Tibial artery (tissue), 4 donors: ENCODE results near the gene ZNF737.
"Not testable (repeated sequence)": the region's sequence is repeated elsewhere in the genome, so short reads cannot be mapped to it uniquely, and the experiment has no call there.

Source experiments
- DNase-seq, 2 donors: peaks; one replicate each; pipeline ENCODE4 v3.0.0-alpha.2; 2019
- H3K27ac ChIP-seq, 2 donors: fragments of 200-600 bp; sonication (generic) in 1 of 2; 1 replicate in 1 of 2; 2 replicates in 1 of 2; pipeline ENCODE4 v1.5.1; 2018 to 2019; ENCODE audit warnings: mild to moderate bottlenecking in 1 of 2
- H3K27me3 ChIP-seq, 2 donors: fragments of 200-600 bp; sonication (generic) in 1 of 2; one replicate each; pipeline versions ENCODE4 v1.5.1 to v1.6.0; 2016 to 2019
- H3K36me3 ChIP-seq, 3 donors: fragments of 200-600 bp; sonication (generic) in 2 of 3; one replicate each; pipeline ENCODE4 v1.5.1; 2016 to 2019; ENCODE audit warnings: mild to moderate bottlenecking in 2 of 3
- H3K4me1 ChIP-seq, 4 donors: fragments of 200-600 bp; sonication (generic) in 2 of 4; 1 replicate in 3 of 4; 2 replicates in 1 of 4; pipeline ENCODE4 v1.5.1; 2016 to 2019
- H3K4me3 ChIP-seq, 2 donors: fragments of 200-600 bp; sonication (generic) in 1 of 2; 1 replicate in 1 of 2; 2 replicates in 1 of 2; pipeline ENCODE4 v1.5.1; 2018 to 2019; ENCODE audit warnings: mild to moderate bottlenecking in 2 of 2
- H3K9me3 ChIP-seq, 3 donors: fragments of 200-600 bp; sonication (generic) in 1 of 3; one replicate each; pipeline ENCODE4 v1.5.1; 2016 to 2019
- CTCF ChIP-seq, 2 experiments: fragments of 200-600 bp in 1 of 2; fragments of 450-650 bp in 1 of 2; IDR thresholded peaks; one replicate each; pipeline ENCODE4 v1.5.1; 2017 to 2019; ENCODE audit warnings: antibody characterized with exemption in 2 of 2, mild to moderate bottlenecking in 1 of 2, moderate library complexity in 1 of 2
- intact Hi-C: fragments of 100-400 bp; cut with DNase I; formaldehyde crosslinking; loops from one replicate; pipeline ENCODE4 v1.15.0; 2023; ENCODE audit warnings: low total_unique reads

Gene ZNF737

DNA sequence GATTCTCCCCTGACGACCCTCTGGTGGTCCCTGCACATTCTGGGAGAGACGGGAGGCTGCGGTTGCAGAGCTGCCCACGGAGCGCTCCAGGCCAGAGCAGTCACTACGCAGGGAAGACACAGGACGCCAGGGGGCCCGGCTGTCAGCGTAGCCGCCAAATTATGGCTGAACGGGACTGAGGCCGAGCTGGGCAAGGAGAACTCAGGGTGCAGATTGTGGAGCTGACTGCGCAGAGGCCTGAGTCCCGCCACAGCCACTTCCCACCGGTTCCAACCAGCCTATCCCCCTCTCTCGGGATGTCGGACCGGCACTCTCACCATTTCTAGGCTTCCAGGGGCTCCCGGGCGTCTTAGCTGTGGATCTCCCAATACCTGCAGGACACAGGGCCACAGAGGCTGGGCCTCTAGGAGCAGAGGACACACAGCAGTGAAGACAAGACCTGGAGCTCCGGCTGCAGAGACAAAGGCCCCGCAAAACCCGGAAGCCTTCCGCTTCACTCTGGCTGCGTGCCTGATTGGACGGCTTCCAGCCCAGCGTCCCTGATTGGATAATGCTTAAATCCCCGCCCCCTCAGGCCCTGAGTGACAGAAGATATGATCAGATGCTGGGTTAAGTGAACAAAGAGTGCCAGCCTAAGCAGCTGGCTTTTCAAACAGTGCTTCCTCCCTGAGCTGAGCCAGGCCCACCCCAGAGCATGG lies at the start of gene ZNF737:
Gene ZNF737, minus strand, starts transcription at position 461 of the 698 bp plus-strand sequence. Its CDS starts 141 bp downstream, at position 320.
- H3K27ac ChIP-seq, result peak within 1 kb of the TSS; percentile 88 to 91
- TF ChIP-seq CTCF (IDR thresholded peaks at IDR 0.05), result peak; percentile 36 to 37
- no peaks in the 10 kb centered on the region for H3K27me3 ChIP-seq
- H3K4me3 ChIP-seq, result peak within 1 kb of the TSS; percentile 70 to 80
- peak; percentile 96 to 98 for DNase-seq
- peaks cover 11 to 18% (median 17%) of the 10 kb centered on the region in 3 donors for H3K36me3 ChIP-seq
- peaks cover 0 to 10% (median 4%) of the 10 kb centered on the region in 3 donors for H3K9me3 ChIP-seq
- peaks cover 0 to 14% (median 5%) of the 10 kb centered on the region in 4 donors for H3K4me1 ChIP-seq
- intact Hi-C loops, result loop anchor here (10.0 kb wide), 1 partner anchor 89 kb away; no protein-coding TSS in a partner anchor

DNA sequence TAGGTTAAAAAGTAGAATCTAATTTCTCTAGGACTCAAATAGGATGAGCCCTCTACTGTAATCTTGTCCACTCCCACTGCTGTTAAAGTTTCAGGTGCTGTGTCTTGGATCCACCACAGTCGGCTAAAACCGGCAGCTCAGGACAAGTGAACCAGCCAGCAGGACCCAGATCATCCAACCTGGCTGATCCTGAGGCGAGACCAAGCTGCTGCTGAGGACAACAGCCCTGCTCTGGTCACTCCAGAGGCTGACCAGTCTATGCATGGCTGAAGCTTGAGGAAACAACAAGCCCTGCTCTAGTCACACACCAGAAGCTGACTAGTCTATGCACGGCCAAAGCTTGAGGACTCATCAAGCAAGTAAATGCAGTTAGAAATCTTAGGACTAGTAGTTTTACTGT lies 49.4 kb upstream of the ZNF737 start:
- intact Hi-C loops, result not testable (repeated sequence)

DNA sequence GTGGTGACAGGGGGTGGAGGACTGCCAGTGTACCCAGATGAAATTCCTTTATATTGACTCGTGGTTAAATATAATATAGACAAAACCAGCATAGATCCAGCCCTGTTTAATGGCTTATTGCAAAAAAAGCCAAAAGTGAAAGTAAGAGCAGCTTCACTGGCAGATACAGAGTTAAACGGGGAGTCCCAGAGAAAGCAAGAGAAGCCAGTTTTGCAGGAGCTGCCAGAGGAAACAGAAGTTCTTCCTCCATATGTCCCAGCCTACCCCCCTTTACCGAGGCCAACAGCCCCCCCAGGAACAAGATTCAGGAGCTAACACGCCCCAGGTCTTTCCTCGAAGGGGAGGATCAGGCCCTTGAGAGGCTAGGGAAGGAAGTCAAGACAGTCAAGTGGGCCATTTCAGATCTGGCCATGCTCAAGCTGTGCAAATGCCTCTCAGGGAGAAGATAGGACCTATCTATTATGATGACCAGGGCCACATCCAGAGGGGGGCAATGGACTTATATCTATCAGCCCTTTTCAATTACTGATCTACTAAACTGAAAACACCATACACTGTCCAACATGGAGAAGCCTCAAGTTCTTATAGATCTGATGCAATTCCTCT lies 47.2 kb upstream of the ZNF737 start:
- peak overlapping the region in 1 of 2 donors; percentile 25 for H3K27ac ChIP-seq
- peaks cover 0 to 7% (median 0%) of the 10 kb centered on the region in 4 donors for H3K4me1 ChIP-seq
- no peak for DNase-seq
- H3K4me3 ChIP-seq, result peak overlapping the region; percentile 26 to 38
- no peaks in the 10 kb centered on the region for H3K36me3 ChIP-seq
- peaks cover 3 to 21% (median 5%) of the 10 kb centered on the region in 3 donors for H3K9me3 ChIP-seq
- TF ChIP-seq CTCF (IDR thresholded peaks at IDR 0.05), result no peak
- intact Hi-C loops, result no loop called here
- no peaks in the 10 kb centered on the region for H3K27me3 ChIP-seq

More for the DNA sequence above, 49.4 kb upstream of the ZNF737 start:
- not testable (repeated sequence) for DNase-seq, H3K4me3 ChIP-seq, H3K4me1 ChIP-seq, H3K36me3 ChIP-seq, H3K27ac ChIP-seq, H3K27me3 ChIP-seq
- H3K9me3 ChIP-seq, result peaks cover 5 to 31% (median 6%) of the 10 kb centered on the region in 3 donors

GRCh38 chr19:20611866-20612265 lies 46.3 kb upstream of the ZNF737 start:
- DNase-seq, result no peak
- Histone ChIP-seq H3K4me1 (peaks cover 0 to 7% (median 0%) of the 10 kb centered on the region in 4 donors), H3K27ac (peak overlapping the region in 1 of 2 donors; percentile 34), H3K9me3 (peaks cover 3 to 12% (median 5%) of the 10 kb centered on the region in 3 donors), H3K36me3 (no peaks in the 10 kb centered on the region), H3K4me3 (peak overlapping the region in 1 of 2 donors; percentile 38), H3K27me3 (no peaks in the 10 kb centered on the region)
- intact Hi-C loops, result no loop called here
- TF ChIP-seq CTCF (IDR thresholded peaks at IDR 0.05), result no peak

- no peak for DNase-seq
- H3K4me3 ChIP-seq, result no peak overlapping the region
- no peak for TF ChIP-seq CTCF (IDR thresholded peaks at IDR 0.05)
- no peak overlapping the region for H3K27ac ChIP-seq
- no peaks in the 10 kb centered on the region for H3K4me1 ChIP-seq
- intact Hi-C loops, result no loop called here
- no peaks in the 10 kb centered on the region for H3K36me3 ChIP-seq
- H3K27me3 ChIP-seq, result no peaks in the 10 kb centered on the region
- H3K9me3 ChIP-seq, result peaks cover 0 to 25% (median 3%) of the 10 kb centered on the region in 3 donors
Measured at GRCh38 chr19:20607943-20608342, 42.4 kb upstream of the ZNF737 start.

DNA sequence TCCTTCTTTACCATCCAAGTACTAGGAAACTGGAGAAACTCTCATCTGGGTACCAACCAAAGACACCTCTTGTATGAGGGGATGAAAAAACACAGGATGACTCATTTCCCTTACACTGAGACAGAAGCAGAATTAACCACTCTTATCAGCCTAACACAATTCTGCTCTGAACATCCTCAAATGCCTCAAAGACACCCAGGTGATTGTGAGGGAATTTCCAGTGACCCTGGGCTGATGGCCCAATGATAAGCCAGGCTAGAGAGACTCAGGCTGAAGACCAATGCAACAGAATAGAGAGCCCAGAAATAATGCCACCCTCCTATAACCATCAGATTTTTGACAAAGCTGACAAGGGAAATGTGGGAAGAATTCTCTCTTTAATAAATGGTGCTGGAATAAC lies 7.0 kb downstream of the ZNF737 start:
- intact Hi-C loops, result no loop called here
- Histone ChIP-seq H3K4me3 (no peak overlapping the region), H3K36me3 (peaks cover 19 to 69% (median 56%) of the 10 kb centered on the region in 3 donors)

More for the DNA sequence above, 7.0 kb downstream of the ZNF737 start:
- Histone ChIP-seq H3K9me3 (peaks cover 2 to 64% (median 13%) of the 10 kb centered on the region in 3 donors), H3K4me1 (peaks cover 0 to 4% (median 0%) of the 10 kb centered on the region in 4 donors), H3K27me3 (no peaks in the 10 kb centered on the region), H3K27ac (no peak overlapping the region)
- no peak for TF ChIP-seq CTCF (IDR thresholded peaks at IDR 0.05)
- DNase-seq, result no peak
